SK-N-SH (cell line): Measurements from ENCODE around the gene AKAP6. TPM values are rescaled to one million over a fixed set of nuclear protein-coding genes. Genes with fewer than 3 reads are reported as not detected.

ENCODE experiments used
- CTCF ChIA-PET: fragments of 300-600, 350-600 bp; formaldehyde crosslinking; extraction: SDS; loops from one replicate; lab custom pipeline; 2021; lab: Yijun Ruan, JAX
- POLR2A ChIA-PET: fragments of 350-600 bp; sonication (Branson Sonifier 250); formaldehyde crosslinking; extraction: SDS; loops from one replicate; lab custom pipeline; 2020; ENCODE audit warnings: antibody characterized with exemption, inconsistent platforms; lab: Yijun Ruan, JAX
- DNase-seq: peaks from one replicate; pipeline ENCODE4 v3.0.0; 2012
- H2AFZ ChIP-seq: fragments of 200-600 bp; sonication (generic); 2 replicates; pipeline ENCODE4 v1.8.1; 2016; ENCODE audit warnings: antibody characterized with exemption, mild to moderate bottlenecking, low read depth
- H3F3A ChIP-seq: fragments of 200-600 bp; sonication (generic); replicated peaks from 2 replicates; pipeline ENCODE3; 2016; ENCODE audit warnings: antibody characterized with exemption, mild to moderate bottlenecking; ENCODE audit not compliant: insufficient read depth
- H3K27ac ChIP-seq, 2 experiments: fragments of 200-500 bp in 1 of 2; fragments of 200-600 bp in 1 of 2; sonication (Bioruptor generic) in 1 of 2; sonication (generic), shearing (Covaris generic) in 1 of 2; 2 replicates each; pipeline versions ENCODE4 v1.5.1 to v1.6.1; 2014 to 2016; ENCODE audit warnings: low read depth in 2 of 2, inconsistent platforms in 1 of 2, low read length in 1 of 2, mild to moderate bottlenecking in 1 of 2, mixed read lengths in 1 of 2
- H3K27me3 ChIP-seq: fragments of 200-600 bp; sonication (generic), shearing (Covaris generic); 2 replicates; pipeline ENCODE4 v1.6.1; 2016; ENCODE audit warnings: mixed run types; ENCODE audit not compliant: insufficient read depth
- H3K36me3 ChIP-seq, 2 experiments: fragments of 200-500 bp in 1 of 2; fragments of 200-600 bp in 1 of 2; sonication (Bioruptor generic) in 1 of 2; sonication (generic) in 1 of 2; replicated peaks in 1 of 2; 2 replicates each; pipeline versions ENCODE3 to v1.5.1; 2014 to 2016; ENCODE audit warnings: low read length in 1 of 2, mild to moderate bottlenecking in 1 of 2; ENCODE audit not compliant: insufficient read depth in 2 of 2, control insufficient read depth in 1 of 2
- H3K4me1 ChIP-seq, 2 experiments: fragments of 200-500 bp in 1 of 2; fragments of 200-600 bp in 1 of 2; sonication (Bioruptor generic) in 1 of 2; sonication (generic), shearing (Covaris generic) in 1 of 2; 2 replicates each; pipeline versions ENCODE4 v1.5.1 to v1.6.1; 2014 to 2016; ENCODE audit warnings: low read depth in 1 of 2, low read length in 1 of 2, mixed run types in 1 of 2; ENCODE audit not compliant: insufficient read depth in 2 of 2, control insufficient read depth in 1 of 2
- H3K4me2 ChIP-seq: fragments of 200-600 bp; sonication (generic), shearing (Covaris generic); 2 replicates; pipeline ENCODE4 v1.6.1; 2017; ENCODE audit warnings: mixed run types
- H3K4me3 ChIP-seq, 2 experiments: fragments of 200-500 bp in 1 of 2; fragments of 200-600 bp in 1 of 2; sonication (Bioruptor generic) in 1 of 2; sonication (generic), shearing (Covaris generic) in 1 of 2; 2 replicates each; pipeline versions ENCODE4 v1.5.1 to v1.8.1; 2014 to 2016; ENCODE audit warnings: low read depth in 2 of 2, inconsistent platforms in 1 of 2, low read length in 1 of 2, mild to moderate bottlenecking in 1 of 2, mixed read lengths in 1 of 2, moderate library complexity in 1 of 2
- H3K79me2 ChIP-seq: fragments of 200-600 bp; sonication (generic); 2 replicates; pipeline ENCODE4 v1.8.1; 2017; ENCODE audit warnings: mild to moderate bottlenecking; ENCODE audit not compliant: insufficient read depth
- H3K9ac ChIP-seq: fragments of 200-600 bp; sonication (generic); 2 replicates; pipeline ENCODE4 v1.6.1; 2017; ENCODE audit warnings: mixed run types
- H3K9me2 ChIP-seq: fragments of 200-600 bp; sonication (generic); 2 replicates; pipeline ENCODE4 v1.6.1; 2017; ENCODE audit warnings: mixed run types
- H3K9me3 ChIP-seq: fragments of 200-600 bp; sonication (generic); 2 replicates; pipeline ENCODE4 v1.6.1; 2017; ENCODE audit warnings: mixed run types, mild to moderate bottlenecking, moderate library complexity
- H4K20me1 ChIP-seq: fragments of 200-600 bp; sonication (generic); 2 replicates; pipeline ENCODE4 v1.6.1; 2017; ENCODE audit warnings: mild to moderate bottlenecking, mixed run types; ENCODE audit not compliant: insufficient read depth
- CHD2 ChIP-seq: fragments of 150-350 bp; IDR thresholded peaks from 2 replicates; pipeline ENCODE4 v1.6.1; 2018; ENCODE audit warnings: low read length; ENCODE audit not compliant: partially characterized antibody
- FOSL2 ChIP-seq: IDR thresholded peaks from 2 replicates; pipeline ENCODE4 v1.4.0; 2012; ENCODE audit warnings: low read depth, mild to moderate bottlenecking, moderate library complexity, borderline replicate concordance
- MXI1 ChIP-seq: IDR thresholded peaks from 2 replicates; pipeline ENCODE4 v1.6.1; 2012; ENCODE audit warnings: mild to moderate bottlenecking, low read depth, low read length, improper control_type of control experiment
- NFIC ChIP-seq: IDR thresholded peaks from 2 replicates; pipeline ENCODE4 v1.4.0; 2012; ENCODE audit warnings: borderline replicate concordance
- NRF1 ChIP-seq: IDR thresholded peaks from 2 replicates; pipeline ENCODE4 v1.6.1; 2012; ENCODE audit warnings: low read depth, mild to moderate bottlenecking, low read length
- RAD21 ChIP-seq: IDR thresholded peaks from 2 replicates; pipeline ENCODE4 v1.6.1; 2012; ENCODE audit warnings: mild to moderate bottlenecking, low read length
- RCOR1 ChIP-seq: fragments of 150-350 bp; IDR thresholded peaks from 2 replicates; pipeline ENCODE4 v1.6.1; 2017; ENCODE audit warnings: antibody characterized with exemption, low read length
- RXRA ChIP-seq: IDR thresholded peaks from 2 replicates; pipeline ENCODE4 v1.4.0; 2012; ENCODE audit warnings: low read depth, mild to moderate bottlenecking, borderline replicate concordance
- SIN3A ChIP-seq: IDR thresholded peaks from 2 replicates; pipeline ENCODE4 v1.6.1; 2012; ENCODE audit warnings: low read depth, mild to moderate bottlenecking, low read length, moderate library complexity, borderline replicate concordance
- TAF1 ChIP-seq: IDR thresholded peaks from 2 replicates; pipeline ENCODE4 v1.6.1; 2012; ENCODE audit warnings: low read depth, mild to moderate bottlenecking, low read length, moderate library complexity, borderline replicate concordance
- YY1 ChIP-seq: IDR thresholded peaks from 2 replicates; pipeline ENCODE4 v1.4.0; 2012; ENCODE audit warnings: low read depth, mild to moderate bottlenecking
- WGBS: methylation state at CpG from one replicate; pipeline ENCODE4 v1.1.6; 2017; ENCODE audit warnings: low lambda C conversion rate; 5-methylcytosine and 5-hydroxymethylcytosine counted together
- polyA plus RNA-seq, 3 experiments: library from polyadenylated mRNA; depleted of rRNA; stranded (reverse); fragments of >200 nt; gene quantifications; 2 replicates each; pipeline ENCODE4 v1.2.3, GENCODE V29; 2012
- TF ChIP-seq, protein P1 (sequence below): IDR thresholded peaks from 2 replicates; pipeline ENCODE4 v1.4.0; 2012; ENCODE audit warnings: low read depth, borderline replicate concordance
- TF ChIP-seq, protein P2 (sequence below): fragments of 150-350 bp; IDR thresholded peaks from 2 replicates; pipeline ENCODE4 v1.6.1; 2017; ENCODE audit warnings: antibody characterized with exemption, low read length, low read depth, borderline replicate concordance
- TF ChIP-seq, protein P3 (sequence below): IDR thresholded peaks from 2 replicates; pipeline ENCODE4 v1.6.1; 2012; ENCODE audit warnings: mild to moderate bottlenecking, low read depth, low read length, moderate library complexity
- TF ChIP-seq, protein P4 (sequence below): IDR thresholded peaks from 2 replicates; pipeline ENCODE4 v1.4.0; 2012; ENCODE audit warnings: low read depth

Gene AKAP6
- polyA plus RNA-seq, 1 of the 3 experiments (the other 2 are of a cell fraction) = 1.7 TPM

DNA sequence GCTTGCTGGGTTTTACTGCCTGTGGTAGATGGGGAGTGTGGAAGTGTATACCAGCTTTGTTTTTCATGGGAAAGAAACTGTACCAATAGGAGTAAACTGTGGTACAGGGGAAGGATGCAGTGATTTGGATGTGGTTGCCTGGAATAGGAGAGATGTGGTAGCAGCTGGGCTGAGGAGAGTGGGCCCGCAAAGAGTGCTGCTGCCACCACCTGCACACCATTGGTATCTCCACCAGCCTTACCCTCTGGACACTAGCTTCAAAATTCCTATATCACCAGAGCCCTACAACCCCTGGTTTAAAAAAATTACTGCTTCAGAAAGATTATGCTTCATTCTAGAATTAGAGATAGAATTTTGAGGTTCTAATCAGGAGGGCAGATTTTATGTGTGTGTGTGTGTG, 53.6 kb downstream of the AKAP6 start (continued):
- TF ChIP-seq, protein P1, sequence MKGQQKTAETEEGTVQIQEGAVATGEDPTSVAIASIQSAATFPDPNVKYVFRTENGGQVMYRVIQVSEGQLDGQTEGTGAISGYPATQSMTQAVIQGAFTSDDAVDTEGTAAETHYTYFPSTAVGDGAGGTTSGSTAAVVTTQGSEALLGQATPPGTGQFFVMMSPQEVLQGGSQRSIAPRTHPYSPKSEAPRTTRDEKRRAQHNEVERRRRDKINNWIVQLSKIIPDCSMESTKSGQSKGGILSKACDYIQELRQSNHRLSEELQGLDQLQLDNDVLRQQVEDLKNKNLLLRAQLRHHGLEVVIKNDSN = no peak
- TF ChIP-seq RCOR1 (no peak), FOSL2 (no peak), YY1 (no peak), TAF1 (no peak)
- TF ChIP-seq, protein P2, sequence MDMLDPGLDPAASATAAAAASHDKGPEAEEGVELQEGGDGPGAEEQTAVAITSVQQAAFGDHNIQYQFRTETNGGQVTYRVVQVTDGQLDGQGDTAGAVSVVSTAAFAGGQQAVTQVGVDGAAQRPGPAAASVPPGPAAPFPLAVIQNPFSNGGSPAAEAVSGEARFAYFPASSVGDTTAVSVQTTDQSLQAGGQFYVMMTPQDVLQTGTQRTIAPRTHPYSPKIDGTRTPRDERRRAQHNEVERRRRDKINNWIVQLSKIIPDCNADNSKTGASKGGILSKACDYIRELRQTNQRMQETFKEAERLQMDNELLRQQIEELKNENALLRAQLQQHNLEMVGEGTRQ = no peak

DNA sequence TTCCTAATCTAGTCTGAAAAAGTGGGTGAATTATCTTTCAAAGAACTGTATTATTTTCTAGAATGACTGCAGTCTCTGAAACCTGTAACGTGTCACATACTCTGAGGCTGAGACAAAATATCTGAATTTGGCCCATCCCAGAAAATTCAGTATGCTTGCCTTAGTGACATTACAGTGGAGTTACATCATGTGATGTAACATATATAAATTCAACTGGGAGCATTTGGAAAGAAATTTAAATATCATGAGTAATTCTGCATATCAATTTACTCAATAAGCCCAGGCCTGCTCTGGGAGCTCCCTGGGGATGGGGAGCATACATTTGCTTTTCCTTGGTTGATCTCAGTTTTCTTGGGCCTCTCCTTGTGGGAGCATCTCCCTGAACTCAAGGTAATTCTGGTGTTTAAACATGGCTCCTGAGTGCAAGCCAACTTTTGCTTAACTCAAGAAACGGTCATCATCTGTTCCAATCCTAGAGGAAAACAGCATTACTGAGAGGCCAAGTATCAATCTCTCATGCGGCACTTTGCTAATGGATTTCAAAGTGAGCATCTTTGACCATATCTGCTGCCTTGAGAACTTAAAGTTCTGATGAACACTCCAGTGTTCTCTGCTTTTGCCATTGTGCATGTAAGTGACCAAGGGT, 54.4 kb downstream of the AKAP6 start:
- H3K36me3 ChIP-seq = no peaks in the 10 kb centered on the region
- H2AFZ ChIP-seq = no peak overlapping the region
- WGBS = 90% methylated on average over 3 of the region's 3 CpGs
- no peak overlapping the region for H3K4me2 ChIP-seq
- ChIA-PET CTCF (interaction anchor here (0.5 to 3.6 kb wide), 29 partner anchors 8 to 873 kb away, joined by 3 to 58 read pairs (median 4); partner anchors contain the start of gene ARHGAP5), POLR2A (no interaction called here)
- H3K9me3 ChIP-seq = no peaks in the 10 kb centered on the region
- no peak for DNase-seq
- no peaks in the 10 kb centered on the region for H3K9me2 ChIP-seq
- H3K79me2 ChIP-seq = no peaks in the 10 kb centered on the region
- no peak overlapping the region for H3K27ac ChIP-seq
- H3K4me3 ChIP-seq = no peak overlapping the region
- H3K9ac ChIP-seq = no peak overlapping the region
- no peaks in the 10 kb centered on the region for H4K20me1 ChIP-seq
- H3K27me3 ChIP-seq = no peaks in the 10 kb centered on the region
- H3K4me1 ChIP-seq = no peaks in the 10 kb centered on the region; a peak in 1 of 4 replicates
- H3F3A ChIP-seq = no peaks in the 10 kb centered on the region
- no peak for TF ChIP-seq CHD2
- TF ChIP-seq SIN3A = no peak
- TF ChIP-seq MXI1 = no peak
- no peak for TF ChIP-seq RAD21

DNA sequence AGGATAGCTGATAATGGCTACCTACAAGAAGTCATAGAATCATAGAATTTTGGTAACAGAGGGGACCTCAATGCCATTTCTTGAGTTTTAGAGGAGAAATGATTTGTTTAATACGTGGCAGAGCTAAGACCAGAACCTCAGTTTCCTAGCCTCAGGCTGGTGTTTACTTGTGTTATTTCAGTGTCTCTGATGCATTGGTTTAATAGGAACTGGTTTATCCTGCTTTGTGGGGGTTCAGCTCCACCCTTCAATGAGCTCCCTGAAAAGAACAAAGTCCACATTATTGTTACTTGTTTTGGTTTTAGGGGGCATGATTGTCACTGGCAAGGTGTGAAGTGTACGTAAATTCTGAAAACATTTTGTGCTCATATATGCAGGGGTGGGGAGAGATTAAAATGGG, 55.4 kb downstream of the AKAP6 start:
- Histone ChIP-seq H3K4me2 (no peak overlapping the region), H3K4me3 (no peak overlapping the region), H3K27me3 (no peaks in the 10 kb centered on the region), H3K4me1 (no peaks in the 10 kb centered on the region; a peak in 1 of 4 replicates), H3F3A (no peaks in the 10 kb centered on the region), H3K36me3 (peaks cover 0 to 3% of the 10 kb centered on the region in 2 experiments), H3K27ac (no peak overlapping the region), H3K9me2 (no peaks in the 10 kb centered on the region), H3K79me2 (no peaks in the 10 kb centered on the region), H4K20me1 (no peaks in the 10 kb centered on the region), H3K9ac (no peak overlapping the region), H2AFZ (no peak overlapping the region), H3K9me3 (0 out of 2 replicates have a peak, but pooled peaks cover 8% of the 10 kb centered on the region)
- ChIA-PET CTCF (interaction anchor here (0.7 to 3.6 kb wide), 5 partner anchors 9 to 175 kb away, joined by 3 to 58 read pairs (median 3); no protein-coding TSS in a partner anchor), POLR2A (no interaction called here)
- 84% methylated on average over 2 of the region's 2 CpGs for WGBS
- no peak for DNase-seq
- TF ChIP-seq, protein P2 = no peak
- TF ChIP-seq NFIC (no peak), YY1 (no peak), NRF1 (no peak), RXRA (no peak)
- TF ChIP-seq, protein P3, sequence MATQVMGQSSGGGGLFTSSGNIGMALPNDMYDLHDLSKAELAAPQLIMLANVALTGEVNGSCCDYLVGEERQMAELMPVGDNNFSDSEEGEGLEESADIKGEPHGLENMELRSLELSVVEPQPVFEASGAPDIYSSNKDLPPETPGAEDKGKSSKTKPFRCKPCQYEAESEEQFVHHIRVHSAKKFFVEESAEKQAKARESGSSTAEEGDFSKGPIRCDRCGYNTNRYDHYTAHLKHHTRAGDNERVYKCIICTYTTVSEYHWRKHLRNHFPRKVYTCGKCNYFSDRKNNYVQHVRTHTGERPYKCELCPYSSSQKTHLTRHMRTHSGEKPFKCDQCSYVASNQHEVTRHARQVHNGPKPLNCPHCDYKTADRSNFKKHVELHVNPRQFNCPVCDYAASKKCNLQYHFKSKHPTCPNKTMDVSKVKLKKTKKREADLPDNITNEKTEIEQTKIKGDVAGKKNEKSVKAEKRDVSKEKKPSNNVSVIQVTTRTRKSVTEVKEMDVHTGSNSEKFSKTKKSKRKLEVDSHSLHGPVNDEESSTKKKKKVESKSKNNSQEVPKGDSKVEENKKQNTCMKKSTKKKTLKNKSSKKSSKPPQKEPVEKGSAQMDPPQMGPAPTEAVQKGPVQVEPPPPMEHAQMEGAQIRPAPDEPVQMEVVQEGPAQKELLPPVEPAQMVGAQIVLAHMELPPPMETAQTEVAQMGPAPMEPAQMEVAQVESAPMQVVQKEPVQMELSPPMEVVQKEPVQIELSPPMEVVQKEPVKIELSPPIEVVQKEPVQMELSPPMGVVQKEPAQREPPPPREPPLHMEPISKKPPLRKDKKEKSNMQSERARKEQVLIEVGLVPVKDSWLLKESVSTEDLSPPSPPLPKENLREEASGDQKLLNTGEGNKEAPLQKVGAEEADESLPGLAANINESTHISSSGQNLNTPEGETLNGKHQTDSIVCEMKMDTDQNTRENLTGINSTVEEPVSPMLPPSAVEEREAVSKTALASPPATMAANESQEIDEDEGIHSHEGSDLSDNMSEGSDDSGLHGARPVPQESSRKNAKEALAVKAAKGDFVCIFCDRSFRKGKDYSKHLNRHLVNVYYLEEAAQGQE = no peak
- TF ChIP-seq, protein P4, sequence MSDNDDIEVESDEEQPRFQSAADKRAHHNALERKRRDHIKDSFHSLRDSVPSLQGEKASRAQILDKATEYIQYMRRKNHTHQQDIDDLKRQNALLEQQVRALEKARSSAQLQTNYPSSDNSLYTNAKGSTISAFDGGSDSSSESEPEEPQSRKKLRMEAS = no peak
